ENCODE measurements around the gene LAPTM5.

- TF ChIP-seq POLR2A (IDR thresholded peaks at IDR 0.05; ENCODE audit: low read depth, low read length) (no peak), TAF1 (IDR thresholded peaks at IDR 0.05; ENCODE audit: borderline replicate concordance, low read depth, low read length) (no peak)
These were observed 54.8 kb downstream of the LAPTM5 start for GRCh38 chr1:30702823-30703222.
